ENCODE results near the gene GRK1.

Gene GRK1

DNA sequence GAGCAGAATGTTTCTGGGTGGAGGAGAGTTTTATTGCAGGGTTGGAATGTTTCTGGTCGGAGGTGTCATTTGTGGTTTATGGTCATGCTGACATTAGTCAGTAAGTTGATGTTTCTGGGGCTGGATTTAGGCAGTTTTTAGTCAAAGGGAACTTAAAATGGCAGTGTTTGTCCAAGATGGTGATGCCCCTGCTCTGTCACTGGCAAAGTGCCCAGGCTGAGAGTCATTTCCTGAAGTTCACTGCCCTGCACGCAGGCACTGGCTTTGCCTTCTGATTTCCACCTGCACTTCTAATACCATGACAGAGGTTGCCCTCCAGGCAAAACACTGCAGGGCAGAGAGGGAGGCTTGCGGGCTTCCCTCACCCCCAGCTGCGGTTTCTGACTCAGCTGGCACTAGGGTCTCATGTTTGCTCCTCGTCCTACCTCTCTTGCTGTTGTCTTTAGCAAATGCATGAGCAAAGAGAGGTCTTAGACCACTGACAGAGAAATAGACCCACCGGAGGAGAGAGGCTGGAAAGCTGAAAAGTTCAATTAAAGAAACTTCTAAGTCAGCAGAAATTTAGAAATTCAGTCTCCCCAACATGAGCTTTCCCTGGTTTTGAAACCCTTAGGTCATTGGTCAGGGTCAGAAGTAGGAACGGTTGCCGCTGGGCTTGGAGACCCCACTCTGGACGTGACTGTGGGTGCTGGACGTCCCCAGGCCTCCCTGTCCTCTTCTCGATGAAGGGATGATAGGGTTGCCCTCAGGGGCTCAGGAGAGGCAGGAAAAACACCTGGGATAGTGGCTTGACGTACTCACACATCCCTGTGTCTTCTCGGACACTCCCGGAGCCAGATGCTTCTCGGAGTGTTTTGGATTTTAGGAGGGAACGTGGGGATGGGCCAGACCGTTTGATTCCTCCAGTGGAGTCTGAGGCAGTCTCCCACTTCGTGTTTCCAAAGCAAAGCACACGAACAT lies 118.3 kb downstream of the GRK1 start:
- Histone ChIP-seq H3K4me3 (ENCODE audit: low read depth, low read length) (no peak overlapping the region), H3K4me1 (ENCODE audit: control insufficient read depth, insufficient read depth, low read length) (no peaks in the 10 kb centered on the region), H3K36me3 (ENCODE audit: control insufficient read depth, insufficient read depth, low read length) (no peaks in the 10 kb centered on the region), H3K27me3 (ENCODE audit: control insufficient read depth, insufficient read depth, low read length) (no peaks in the 10 kb centered on the region), H3K9me3 (ENCODE audit: control insufficient read depth, insufficient read depth, low read length) (no peaks in the 10 kb centered on the region), H3K9ac (ENCODE audit: low read depth, low read length) (no peak overlapping the region)

DNA sequence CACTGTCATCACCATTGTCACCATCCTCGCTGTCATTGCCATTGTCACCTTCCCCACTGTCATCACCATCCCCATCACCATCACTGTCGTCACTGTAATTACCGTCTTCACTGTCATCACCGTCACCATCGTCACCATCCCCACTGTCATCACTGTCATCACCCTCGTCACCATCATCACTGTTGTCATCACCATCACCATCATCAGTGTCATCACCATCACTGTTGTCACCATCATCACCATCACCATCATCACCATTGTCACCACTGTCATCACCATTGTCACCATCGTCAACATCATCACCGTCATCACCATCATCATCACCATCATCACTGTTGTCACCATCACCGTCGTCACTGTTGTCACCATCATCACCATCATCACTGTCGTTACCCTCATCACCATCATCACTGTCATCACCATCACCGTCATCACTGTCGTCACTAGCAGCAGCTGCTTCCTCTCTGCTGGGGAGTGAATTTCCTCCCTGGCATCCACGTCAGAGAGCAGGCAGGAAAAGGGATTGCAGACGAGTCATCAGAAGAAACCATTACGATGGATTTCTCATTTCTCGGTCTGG lies 119.3 kb downstream of the GRK1 start:
- Histone ChIP-seq H3K9ac (ENCODE audit: low read depth, low read length) (no peak overlapping the region), H3K36me3 (ENCODE audit: control insufficient read depth, insufficient read depth, low read length) (no peaks in the 10 kb centered on the region), H3K4me3 (ENCODE audit: low read depth, low read length) (no peak overlapping the region), H3K9me3 (ENCODE audit: control insufficient read depth, insufficient read depth, low read length) (no peaks in the 10 kb centered on the region), H3K4me1 (ENCODE audit: control insufficient read depth, insufficient read depth, low read length) (no peaks in the 10 kb centered on the region), H3K27me3 (ENCODE audit: control insufficient read depth, insufficient read depth, low read length) (no peaks in the 10 kb centered on the region)
